Uterus (tissue), 4 donors: ENCODE data around the gene ZFYVE28. TPM values are rescaled to one million over a fixed set of nuclear protein-coding genes. Genes with fewer than 3 reads are reported as not detected.

Experiments used
- DNase-seq, 2 donors: peaks; one replicate each; pipeline ENCODE4 v3.0.0-alpha.2; 2019 to 2020
- H3K27ac ChIP-seq, 2 donors: fragments of 200-600 bp; sonication (generic); 1 replicate in 1 of 2; 2 replicates in 1 of 2; pipeline ENCODE4 v1.5.1; 2016 to 2018
- H3K27me3 ChIP-seq, 2 donors: fragments of 200-600 bp; sonication (generic); one replicate each; pipeline ENCODE4 v1.5.1; 2018 to 2019; ENCODE audit warnings: control low read depth in 1 of 2
- H3K36me3 ChIP-seq, 2 donors: fragments of 200-600 bp; sonication (generic); one replicate each; pipeline ENCODE4 v1.5.1; 2019; ENCODE audit warnings: control low read depth in 1 of 2
- H3K4me1 ChIP-seq, 2 donors: fragments of 200-600 bp; sonication (generic); one replicate each; pipeline ENCODE4 v1.5.1; 2018 to 2019; ENCODE audit warnings: control low read depth in 1 of 2
- H3K4me3 ChIP-seq, 2 donors: fragments of 200-600 bp; sonication (generic); 1 replicate in 1 of 2; 2 replicates in 1 of 2; pipeline ENCODE4 v1.5.1; 2018 to 2019; ENCODE audit warnings: mild to moderate bottlenecking in 1 of 2
- H3K9me3 ChIP-seq, 2 donors: fragments of 200-600 bp; sonication (generic); one replicate each; pipeline ENCODE4 v1.5.1; 2019; ENCODE audit warnings: control low read depth in 1 of 2
- CTCF ChIP-seq, 4 experiments: fragments of 200-600 bp in 2 of 4; fragments of 450-650 bp in 2 of 4; sonication (generic) in 2 of 4; IDR thresholded peaks; one replicate each; pipeline ENCODE4 v1.5.1; 2016 to 2019; ENCODE audit warnings: antibody characterized with exemption in 4 of 4, mild to moderate bottlenecking in 2 of 4, moderate library complexity in 1 of 4
- POLR2A ChIP-seq, 2 donors: fragments of 450-650 bp; IDR thresholded peaks; one replicate each; pipeline ENCODE4 v1.6.1; 2016; ENCODE audit warnings: antibody characterized with exemption in 2 of 2, mild to moderate bottlenecking in 1 of 2, moderate library complexity in 1 of 2
- intact Hi-C: fragments of 100-400 bp; cut with DNase I; formaldehyde crosslinking; loops from one replicate; pipeline ENCODE4 v1.15.1; 2023; ENCODE audit warnings: low total_unique reads
- total RNA-seq, 4 donors: library from RNA; depleted of rRNA in 3 of 4; stranded (reverse); fragments of >200 nt in 3 of 4; gene quantifications; one replicate each; pipeline versions ENCODE4 v1.1.0 to v1.2.4, GENCODE V29; 2014 to 2023
- donor health status: DM: yes; HTN: yes; CAD: no.

The ZFYVE28 gene
- total RNA-seq, 4 donors from 2014 or later, result 5.4 to 16.7 (median 13.4) TPM

GRCh38 chr4:2372488-2373030 is 45.9 kb downstream of the ZFYVE28 start:
- intact Hi-C loops, result no loop called here
- H3K9me3 ChIP-seq, result no peaks in the 10 kb centered on the region
- DNase-seq, result no peak
- no peaks in the 10 kb centered on the region for H3K36me3 ChIP-seq
- no peaks in the 10 kb centered on the region for H3K4me1 ChIP-seq
- no peak for TF ChIP-seq POLR2A (IDR thresholded peaks at IDR 0.05)
- no peak for TF ChIP-seq CTCF (IDR thresholded peaks at IDR 0.05)
- no peak overlapping the region for H3K27ac ChIP-seq
- H3K27me3 ChIP-seq, result no peaks in the 10 kb centered on the region
- H3K4me3 ChIP-seq, result no peak overlapping the region

GRCh38 chr4:2371765-2372487 is 46.5 kb downstream of the ZFYVE28 start:
- intact Hi-C loops, result no loop called here
- DNase-seq, result no peak
- H3K27me3 ChIP-seq, result no peaks in the 10 kb centered on the region
- no peak overlapping the region for H3K4me3 ChIP-seq
- H3K4me1 ChIP-seq, result no peaks in the 10 kb centered on the region
- H3K27ac ChIP-seq, result no peak overlapping the region
- no peaks in the 10 kb centered on the region for H3K9me3 ChIP-seq
- TF ChIP-seq POLR2A (IDR thresholded peaks at IDR 0.05), result no peak
- TF ChIP-seq CTCF (IDR thresholded peaks at IDR 0.05), result no peak
- no peaks in the 10 kb centered on the region for H3K36me3 ChIP-seq

- DNase-seq, result no peak
- no peak overlapping the region for H3K4me3 ChIP-seq
- TF ChIP-seq CTCF (IDR thresholded peaks at IDR 0.05), result no peak
- TF ChIP-seq POLR2A (IDR thresholded peaks at IDR 0.05), result no peak
- no peaks in the 10 kb centered on the region for H3K4me1 ChIP-seq
- intact Hi-C loops, result no loop called here
- no peaks in the 10 kb centered on the region for H3K27me3 ChIP-seq
- no peak overlapping the region for H3K27ac ChIP-seq
- no peaks in the 10 kb centered on the region for H3K36me3 ChIP-seq
- H3K9me3 ChIP-seq, result no peaks in the 10 kb centered on the region
These were observed 47.7 kb downstream of the ZFYVE28 start for GRCh38 chr4:2370597-2371320.

DNA sequence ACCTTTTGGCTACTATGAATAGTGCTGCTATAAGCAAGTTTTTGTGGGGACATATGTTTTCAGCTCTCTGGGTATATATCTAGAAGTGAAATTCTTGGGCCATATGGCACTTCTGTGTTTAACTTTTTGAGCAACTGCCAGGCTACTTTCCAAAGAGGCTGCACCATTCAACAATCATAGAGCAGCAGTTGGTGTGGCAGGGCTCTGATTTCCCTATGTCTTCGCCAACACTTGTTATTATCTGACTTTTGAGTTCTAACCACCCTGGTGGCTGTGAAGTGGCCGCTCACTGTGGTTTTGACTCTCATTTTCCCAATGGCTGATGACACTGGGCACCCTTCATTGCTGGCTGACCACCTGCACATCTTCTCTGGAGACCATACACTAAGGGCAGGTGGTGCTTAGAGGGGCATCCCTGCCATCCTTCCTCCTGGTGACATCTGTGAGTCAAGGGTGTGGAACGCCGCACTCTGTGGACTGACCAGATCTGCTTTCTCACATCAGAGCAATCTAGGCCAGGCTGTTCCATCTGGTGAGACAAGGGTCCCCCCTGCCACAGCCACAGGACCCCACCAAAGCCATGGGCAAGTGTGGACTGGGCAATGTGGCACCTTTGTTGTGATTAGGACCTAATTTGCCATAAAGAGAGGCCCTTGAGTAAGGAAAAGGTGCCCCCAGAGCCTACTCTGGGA is 49.6 kb downstream of the ZFYVE28 start:
- intact Hi-C loops, result no loop called here
- DNase-seq, result no peak

More for the DNA sequence above, 49.6 kb downstream of the ZFYVE28 start:
- Histone ChIP-seq H3K9me3 (no peaks in the 10 kb centered on the region), H3K4me3 (no peak overlapping the region), H3K36me3 (no peaks in the 10 kb centered on the region), H3K27ac (no peak overlapping the region), H3K4me1 (peaks cover 0 to 3% of the 10 kb centered on the region in 2 donors), H3K27me3 (no peaks in the 10 kb centered on the region)
- no peak for TF ChIP-seq POLR2A (IDR thresholded peaks at IDR 0.05)
- no peak for TF ChIP-seq CTCF (IDR thresholded peaks at IDR 0.05)
